Measurements from ENCODE around the gene AUTS2.

AUTS2 gene

DNA sequence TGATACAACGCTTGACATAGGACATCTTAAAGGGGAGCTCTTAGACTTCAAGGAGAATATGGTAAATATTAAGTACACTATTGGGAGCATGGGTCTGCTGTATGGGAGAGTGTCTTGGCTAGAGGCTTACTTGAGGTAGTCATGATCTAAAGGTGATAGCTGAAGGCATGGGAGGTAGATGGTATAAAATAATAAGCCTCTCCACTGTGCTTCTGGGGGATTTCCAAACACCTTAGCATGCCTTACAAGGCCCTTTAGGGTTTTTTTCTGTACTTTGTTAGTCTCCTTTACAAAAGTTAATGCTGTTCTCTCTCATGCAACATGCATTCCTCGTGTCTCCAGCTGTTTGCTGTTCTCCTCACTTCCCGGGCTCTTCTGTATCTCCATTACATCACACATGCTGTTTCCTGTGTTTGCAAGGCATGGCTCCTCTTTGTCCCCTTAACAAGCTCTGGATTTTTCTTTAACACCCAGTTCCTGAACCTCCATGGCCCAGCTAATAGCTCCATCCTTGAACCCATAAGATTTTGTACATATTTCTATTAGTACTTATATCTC lies 449.7 kb downstream of the AUTS2 start:
- no peak for DNase-seq

- no peak for DNase-seq
Observed at GRCh38 chr7:70051726-70052125, 453.5 kb downstream of the AUTS2 start.

GRCh38 chr7:70052691-70053090 lies 454.4 kb downstream of the AUTS2 start:
- DNase-seq: no peak

DNA sequence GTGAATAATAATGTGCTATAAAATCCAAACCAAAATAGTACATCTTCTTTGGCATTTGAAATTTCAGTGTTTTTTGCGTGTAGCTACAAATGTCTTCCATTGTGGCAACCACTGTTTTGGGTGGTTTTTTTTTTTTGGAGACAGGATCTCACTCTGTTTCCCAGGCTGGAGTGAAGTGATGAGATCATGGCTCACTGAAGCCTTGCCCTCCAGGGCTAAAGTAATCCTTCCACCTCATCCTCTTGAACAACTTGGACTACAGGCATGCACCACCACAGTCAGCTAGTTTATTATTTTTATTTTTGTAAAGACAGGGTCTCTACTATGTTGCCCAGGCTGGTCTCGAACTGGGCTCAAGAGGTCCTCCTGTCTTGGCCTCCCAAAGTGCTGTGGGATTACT lies 455.1 kb downstream of the AUTS2 start:
- no peak for DNase-seq

GRCh38 chr7:70053989-70054388 lies 455.7 kb downstream of the AUTS2 start:
- DNase-seq: no peak

DNA sequence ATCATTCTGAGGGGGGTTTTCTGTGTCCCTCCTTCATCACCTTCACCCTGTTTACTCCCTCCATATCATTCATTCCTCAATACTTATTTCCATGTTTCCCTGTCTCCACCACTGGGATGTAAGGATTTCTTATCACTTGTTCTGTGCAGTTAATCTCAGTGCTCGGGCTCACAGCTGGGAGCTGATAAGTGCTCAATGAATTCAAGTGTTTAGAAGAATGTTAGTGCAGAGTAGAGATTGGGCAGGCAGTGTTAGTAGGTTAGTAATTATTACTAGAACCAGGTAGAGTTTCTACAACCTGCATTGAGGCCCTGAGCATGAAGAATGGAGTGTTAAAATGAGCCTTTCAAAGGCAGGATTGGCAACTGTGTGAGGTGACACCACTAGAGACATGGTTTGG lies 458.1 kb downstream of the AUTS2 start:
- DNase-seq: no peak

- no peak for DNase-seq
Observed at GRCh38 chr7:70060298-70061068, 462.2 kb downstream of the AUTS2 start.

GRCh38 chr7:70063371-70063770 lies 465.1 kb downstream of the AUTS2 start:
- no peak for DNase-seq

- no peak for DNase-seq
Observed at GRCh38 chr7:70063927-70064326, 465.7 kb downstream of the AUTS2 start.

DNA sequence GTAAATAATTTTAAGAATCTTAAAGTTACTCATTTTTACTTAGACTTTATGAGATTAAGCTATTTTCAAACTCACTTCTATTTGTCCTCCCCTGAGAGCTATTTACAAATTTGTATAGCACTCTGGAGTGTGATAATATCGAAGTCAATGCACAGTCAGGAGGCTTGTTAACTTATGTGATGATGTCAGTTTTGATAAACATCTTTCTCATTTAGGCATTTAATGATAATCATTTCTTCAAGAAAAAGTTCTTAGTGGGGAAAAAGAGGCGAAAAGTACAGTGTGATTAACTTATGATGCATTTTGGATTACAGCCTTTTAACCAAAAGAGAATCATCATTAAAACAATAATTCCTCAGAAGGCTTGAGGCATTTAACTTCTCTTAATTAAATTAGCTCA lies 468.6 kb downstream of the AUTS2 start:
- DNase-seq: no peak

DNA sequence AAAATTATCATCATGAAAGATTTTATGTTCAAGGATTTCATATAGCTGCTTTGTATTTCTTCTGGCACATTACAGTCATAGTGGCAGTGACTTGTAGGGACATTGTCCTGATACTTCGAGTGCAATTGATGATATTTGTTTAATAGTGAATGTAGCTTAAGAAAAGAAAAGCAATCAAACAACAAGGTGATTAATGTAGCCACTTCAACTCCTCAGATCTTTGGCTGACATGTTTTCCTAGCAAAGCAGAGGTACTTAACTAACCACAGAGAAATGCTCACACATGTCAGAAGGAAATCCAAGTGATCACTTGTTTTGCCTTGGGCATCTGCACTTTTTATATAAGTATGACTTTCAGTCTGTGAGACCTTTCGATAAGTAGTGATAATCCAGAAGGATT lies 470.3 kb downstream of the AUTS2 start:
- no peak for DNase-seq

DNA sequence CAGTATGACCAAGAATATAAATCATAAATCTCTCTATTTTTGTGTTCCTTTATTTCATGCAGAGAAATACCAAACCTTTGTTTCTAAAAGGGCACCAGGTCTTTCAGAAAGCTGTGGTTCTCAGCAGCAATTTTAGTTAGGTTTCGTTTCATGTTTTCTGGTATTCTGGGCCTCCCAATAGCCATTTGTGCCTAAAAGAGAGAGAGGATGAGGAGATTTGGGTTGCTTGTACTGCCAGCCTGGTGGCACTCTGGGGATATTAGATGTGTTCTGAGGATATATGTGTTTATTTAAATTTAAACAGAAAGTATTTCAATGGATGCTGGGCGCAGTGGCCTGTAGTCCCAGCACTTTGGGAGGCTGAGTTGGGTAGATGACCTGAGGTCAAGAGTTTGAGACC lies 471.7 kb downstream of the AUTS2 start:
- DNase-seq: no peak

DNA sequence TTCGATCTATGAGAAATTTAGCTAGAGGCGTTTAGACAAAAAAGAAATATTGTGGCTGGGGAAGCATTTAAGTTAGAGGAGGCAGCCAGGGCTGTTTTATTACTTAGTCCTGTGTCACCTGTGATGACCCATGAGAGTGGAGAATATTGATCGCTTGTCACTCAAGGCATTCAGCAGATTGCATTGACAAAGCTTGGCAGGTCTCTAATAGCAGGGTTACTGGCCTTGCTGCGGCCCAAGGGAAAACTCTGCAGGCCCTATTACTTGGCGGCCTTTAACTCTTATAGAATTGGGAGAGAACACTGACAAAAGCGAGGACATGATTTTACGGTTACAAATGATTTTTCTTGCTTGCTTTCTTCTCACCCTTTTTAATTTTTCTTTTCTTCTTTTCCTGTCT lies 473.5 kb downstream of the AUTS2 start:
- no peak for DNase-seq

DNA sequence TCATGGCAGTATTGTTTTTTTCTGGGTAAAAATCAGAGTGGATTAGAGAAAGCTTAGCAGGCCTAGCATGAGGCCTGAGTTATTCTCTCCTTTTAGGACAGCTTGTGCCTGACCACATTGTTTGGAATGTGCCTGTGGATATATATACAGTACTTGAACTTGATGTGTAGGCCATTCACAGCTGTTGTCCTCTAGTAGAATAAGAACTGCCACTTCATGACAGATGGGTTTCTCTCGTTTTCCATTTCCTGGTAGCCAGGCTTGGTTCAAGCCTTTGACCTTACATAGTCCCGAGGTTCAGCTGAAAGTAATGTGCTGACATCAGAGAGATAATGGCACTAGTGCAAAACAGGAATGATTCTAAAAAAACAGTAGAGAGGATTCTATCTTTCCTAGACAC lies 473.9 kb downstream of the AUTS2 start:
- DNase-seq: no peak

- no peak for DNase-seq
Observed at GRCh38 chr7:70076325-70076724, 478.1 kb downstream of the AUTS2 start.

- no peak for DNase-seq
Observed at GRCh38 chr7:70082099-70082611, 483.9 kb downstream of the AUTS2 start.

GRCh38 chr7:70091362-70091761 lies 493.1 kb downstream of the AUTS2 start:
- DNase-seq: no peak

GRCh38 chr7:70092314-70093204 lies 494.3 kb downstream of the AUTS2 start:
- DNase-seq: no peak

GRCh38 chr7:70093205-70093904 lies 495.1 kb downstream of the AUTS2 start:
- DNase-seq: no peak

- DNase-seq: no peak
Observed at GRCh38 chr7:70094831-70095230, 496.6 kb downstream of the AUTS2 start.

DNA sequence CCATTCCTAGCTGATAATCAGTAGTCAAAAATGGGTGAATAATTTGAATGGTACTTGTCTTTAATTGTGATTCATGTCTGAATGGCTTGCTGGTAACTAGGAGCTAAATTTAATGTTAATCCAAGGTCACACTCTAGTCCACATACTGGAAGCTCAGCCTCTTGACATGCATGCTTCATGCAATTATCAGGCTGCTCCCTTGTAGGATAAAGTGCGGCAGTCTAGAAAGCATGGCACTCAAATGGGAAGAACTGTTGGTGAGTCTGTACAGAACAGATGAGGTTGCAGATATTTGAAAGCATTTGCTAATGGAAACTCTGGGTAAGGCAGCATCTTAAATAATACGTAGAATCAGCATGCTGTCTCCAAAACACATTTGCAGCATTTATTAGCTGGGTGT lies 499.4 kb downstream of the AUTS2 start:
- no peak for DNase-seq

DNA sequence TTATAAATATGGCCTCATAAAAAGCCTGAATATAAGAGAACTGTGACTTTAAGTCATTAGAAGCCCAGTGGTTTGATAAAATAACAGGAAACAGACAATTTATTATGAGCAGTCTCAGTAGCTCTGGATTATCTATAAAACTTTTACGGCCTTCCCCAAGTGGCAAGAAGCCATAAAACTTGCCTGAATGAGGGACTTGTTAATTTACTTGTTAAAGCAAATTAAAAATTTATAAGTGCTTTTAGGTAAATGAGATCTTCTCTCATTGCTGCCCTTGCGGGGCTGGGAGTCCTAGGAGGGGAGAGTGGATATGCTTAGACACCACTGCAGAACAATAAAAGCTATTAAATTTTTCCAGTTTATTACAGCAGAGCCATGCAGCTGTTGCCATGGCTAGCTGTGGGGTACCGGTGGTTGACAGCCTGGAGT lies 499.9 kb downstream of the AUTS2 start:
- DNase-seq: no peak
